ENCODE results near the gene TMIGD2.

The TMIGD2 gene

GRCh38 chr19:4326215-4326836 is 24.1 kb upstream of the TMIGD2 start:
- DNase-seq, result no peak

GRCh38 chr19:4324228-4324627 is 22.0 kb upstream of the TMIGD2 start:
- no peak for DNase-seq

GRCh38 chr19:4323692-4324091 is 21.5 kb upstream of the TMIGD2 start:
- no peak for DNase-seq

GRCh38 chr19:4322942-4323665 is 20.9 kb upstream of the TMIGD2 start:
- no peak for DNase-seq

- no peak for DNase-seq
These were observed 18.2 kb upstream of the TMIGD2 start for GRCh38 chr19:4320419-4320818.

GRCh38 chr19:4319067-4319718 is 17.0 kb upstream of the TMIGD2 start:
- DNase-seq, result no peak

- DNase-seq, result no peak
These were observed 16.3 kb upstream of the TMIGD2 start for GRCh38 chr19:4318460-4318859.

GRCh38 chr19:4316956-4317355 is 14.8 kb upstream of the TMIGD2 start:
- DNase-seq, result no peak

- DNase-seq, result no peak
These were observed 11.8 kb upstream of the TMIGD2 start for GRCh38 chr19:4313847-4314490.

GRCh38 chr19:4310247-4311121 is 8.3 kb upstream of the TMIGD2 start:
- no peak for DNase-seq

GRCh38 chr19:4305659-4306058 is 3.5 kb upstream of the TMIGD2 start:
- no peak for DNase-seq

GRCh38 chr19:4305257-4305612 is 3.0 kb upstream of the TMIGD2 start:
- no peak for DNase-seq

GRCh38 chr19:4304538-4305256 is 2.5 kb upstream of the TMIGD2 start, which contains the start of gene FSD1:
FSD1 (plus strand) TSS chr19:4304598; CDS start chr19:4304747, 149 bp downstream.
- peak in 3 of 14 donors; percentile 17 to 34 (median 29) for DNase-seq

GRCh38 chr19:4303819-4304537 is 1.8 kb upstream of the TMIGD2 start:
- DNase-seq, result no peak

- no peak for DNase-seq
These were observed 473 bp downstream of the TMIGD2 start for GRCh38 chr19:4301590-4302242.

GRCh38 chr19:4300589-4300988 is 1.6 kb downstream of the TMIGD2 start:
- DNase-seq, result no peak

GRCh38 chr19:4298810-4299550 is 3.2 kb downstream of the TMIGD2 start:
- no peak for DNase-seq

GRCh38 chr19:4297901-4298809 is 4.0 kb downstream of the TMIGD2 start:
- DNase-seq, result no peak

Measured in C1 segment of cervical spinal cord (tissue), 14 donors.